IPS DF 19.7 (cell line): ENCODE data around the gene DIRAS2.
"Not testable (repeated sequence)": the region's sequence is repeated elsewhere in the genome, so short reads cannot be mapped to it uniquely, and the experiment has no call there.

ENCODE experiments used
- DNase-seq: peaks from one replicate; pipeline ENCODE4 v3.0.0-alpha.2; 2013; ENCODE audit warnings: low read depth, low spot score

The DIRAS2 gene

GRCh38 chr9:90642570-90643539 lies at the start of gene DIRAS2:
Gene DIRAS2 (minus strand): TSS chr9:90642824. CDS start chr9:90613827, 28,997 bp downstream.
- peak; percentile 47 for DNase-seq

DNA sequence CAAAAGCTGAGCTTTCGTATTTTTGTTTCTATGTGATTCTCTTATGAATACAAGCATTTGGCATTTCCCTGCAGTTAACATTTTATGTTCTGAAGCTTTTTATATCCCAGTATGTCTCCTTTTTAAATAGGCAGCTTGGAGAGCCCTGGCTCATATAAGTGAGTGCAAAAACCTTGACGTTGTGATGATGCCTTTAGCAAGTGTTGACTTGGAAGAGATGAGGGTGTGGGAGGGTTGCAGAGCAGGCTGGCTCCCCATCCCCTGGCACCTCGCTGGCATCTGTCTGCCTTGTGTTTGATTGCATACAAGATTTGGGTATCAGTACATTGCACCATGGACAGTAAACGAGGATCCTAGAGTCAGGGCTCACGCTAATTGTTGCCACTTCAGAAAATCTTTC lies 42.1 kb upstream of the DIRAS2 start:
- no peak for DNase-seq

DNA sequence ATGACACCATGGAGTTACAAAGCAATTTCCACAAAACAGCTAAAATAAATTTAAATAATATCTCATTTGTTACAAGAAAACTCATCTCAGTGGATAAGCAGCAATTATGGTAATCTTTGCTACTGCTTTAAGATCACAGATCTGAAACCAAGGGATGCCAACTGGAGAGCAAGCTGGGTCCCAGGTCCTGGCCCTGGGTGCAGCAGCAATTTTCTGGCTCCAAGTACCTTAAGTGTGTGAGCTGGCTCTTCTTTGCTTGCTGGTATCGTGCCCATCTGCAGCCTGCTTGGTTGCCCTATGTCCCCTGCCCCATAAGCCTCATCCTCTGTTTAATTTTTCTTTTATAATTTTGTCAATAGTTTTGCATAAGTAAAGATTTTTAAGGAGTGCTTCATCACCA lies 41.5 kb upstream of the DIRAS2 start:
- no peak for DNase-seq

GRCh38 chr9:90680534-90680933 lies 37.9 kb upstream of the DIRAS2 start:
- DNase-seq = no peak

DNA sequence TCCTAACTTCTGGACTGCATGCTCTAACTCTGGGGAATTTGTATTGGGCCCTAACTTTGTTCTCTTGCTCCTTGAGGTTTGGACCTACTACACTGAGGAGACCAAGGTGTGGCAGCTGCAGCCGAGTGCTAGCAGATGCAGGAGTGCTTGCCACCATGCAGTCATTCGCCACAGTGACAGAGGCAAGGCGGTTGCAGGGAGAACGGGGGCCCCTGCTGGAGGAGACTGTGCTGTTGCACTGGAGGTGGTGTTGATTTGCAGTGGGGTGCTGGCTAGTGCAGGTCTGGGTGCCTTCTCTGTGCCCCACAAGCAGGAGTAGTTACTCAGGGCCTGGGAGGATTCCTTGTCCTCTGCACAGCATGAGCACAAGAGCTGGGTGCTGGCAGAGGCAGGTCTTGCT lies 22.4 kb upstream of the DIRAS2 start:
- no peak for DNase-seq

- DNase-seq = no peak
These were observed 17.2 kb upstream of the DIRAS2 start for GRCh38 chr9:90659650-90660364.

- no peak for DNase-seq
These were observed 16.2 kb upstream of the DIRAS2 start for GRCh38 chr9:90658783-90659182.

DNA sequence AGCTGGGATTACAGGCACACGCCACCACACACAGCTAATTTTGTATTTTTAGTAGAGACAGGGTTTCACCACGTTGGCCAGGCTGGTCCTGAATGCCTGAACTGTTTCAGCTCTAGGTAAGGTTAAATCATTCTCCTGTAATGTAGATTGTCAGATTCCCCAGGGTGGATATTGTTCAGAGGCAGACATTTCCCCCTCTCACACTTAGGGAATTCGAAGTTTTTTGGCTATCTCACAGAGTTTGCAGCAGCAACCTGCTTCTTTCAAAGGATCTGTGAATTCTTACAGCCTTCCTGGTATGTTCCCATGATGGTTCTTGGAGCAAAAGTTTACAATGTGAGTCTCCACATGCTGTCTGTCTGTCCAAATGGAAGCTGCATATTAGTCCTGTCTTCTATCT lies 15.6 kb upstream of the DIRAS2 start:
- no peak for DNase-seq

DNA sequence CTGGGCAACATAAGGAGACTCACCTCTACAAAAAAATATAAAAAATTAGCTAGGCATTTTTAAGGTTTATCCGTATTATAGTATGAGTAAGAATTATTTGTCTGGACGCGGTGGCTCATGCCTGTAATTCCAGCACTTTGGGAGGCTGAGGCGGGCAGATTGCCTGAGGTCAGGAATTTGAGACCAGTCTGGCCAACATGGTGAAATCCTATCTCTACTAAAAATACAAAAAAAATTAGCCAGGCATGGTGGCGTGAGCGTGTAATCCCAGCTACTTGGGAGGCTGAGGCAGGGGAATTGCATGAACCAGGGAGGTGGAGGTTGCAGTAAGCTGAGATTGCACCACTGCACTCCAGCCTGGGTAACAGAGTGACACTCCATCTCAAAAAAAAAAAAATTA lies 14.3 kb upstream of the DIRAS2 start:
- not testable (repeated sequence) for DNase-seq

GRCh38 chr9:90651246-90651645 lies 8.6 kb upstream of the DIRAS2 start:
- no peak for DNase-seq

DNA sequence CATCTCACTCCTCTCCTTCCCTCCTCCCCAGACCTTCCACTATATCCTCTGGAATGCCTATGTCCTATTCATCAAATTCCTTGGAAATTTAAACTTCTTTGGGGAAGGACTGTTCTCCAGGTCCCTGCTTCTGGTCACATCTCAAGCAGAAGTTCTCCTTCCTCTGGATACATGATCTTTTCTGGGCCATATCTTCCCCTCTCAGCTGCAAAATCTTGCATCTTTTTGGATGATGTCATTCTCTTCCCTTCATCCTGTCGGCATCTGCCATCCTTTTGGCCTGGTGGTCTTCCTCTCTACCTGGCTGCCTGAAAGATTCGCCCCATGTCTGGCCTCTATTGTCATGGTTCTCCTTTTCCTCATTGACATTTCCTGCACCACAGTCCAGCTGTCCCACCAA lies 5.2 kb upstream of the DIRAS2 start:
- no peak for DNase-seq

GRCh38 chr9:90645721-90646120 lies 3.1 kb upstream of the DIRAS2 start:
- DNase-seq = no peak

- no peak for DNase-seq
These were observed 638 bp downstream of the DIRAS2 start for GRCh38 chr9:90641884-90642487.

DNA sequence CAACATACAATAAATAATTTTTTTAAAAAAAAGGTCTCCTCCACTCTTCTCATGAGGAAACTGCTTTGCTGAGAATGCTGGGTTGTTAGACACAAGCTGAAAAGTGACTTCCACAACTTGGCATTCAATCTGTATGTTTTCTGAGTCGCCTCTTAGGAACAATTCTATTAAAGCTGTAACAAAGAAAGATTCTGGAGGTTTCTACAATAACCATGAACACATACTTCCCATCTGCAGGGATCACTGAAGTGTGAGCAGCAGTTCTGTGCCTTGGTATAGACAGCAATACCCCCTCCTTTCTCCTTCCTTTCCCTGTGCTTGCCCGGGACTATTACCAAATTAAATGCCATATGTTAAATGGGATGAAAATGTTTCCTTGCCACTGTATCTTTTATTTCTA lies 1.5 kb downstream of the DIRAS2 start:
- no peak for DNase-seq

DNA sequence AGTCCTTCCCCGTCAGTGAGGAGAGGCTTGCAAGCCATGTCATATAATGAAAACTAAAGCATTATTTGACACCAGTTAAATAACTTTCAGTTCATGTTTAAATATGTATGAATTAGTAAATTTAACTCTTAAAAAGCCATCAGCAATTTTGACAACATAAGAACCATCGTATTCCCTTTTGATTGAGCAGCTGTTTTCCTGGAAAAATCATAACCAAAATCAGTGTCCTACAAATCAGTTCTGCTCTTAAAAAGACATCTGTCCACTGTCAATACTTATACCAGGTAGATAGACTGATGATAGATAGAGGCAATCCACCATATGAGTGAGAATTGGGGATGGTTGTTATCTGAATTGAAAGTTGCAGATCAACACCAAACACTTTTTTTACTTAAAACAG lies 2.3 kb downstream of the DIRAS2 start:
- DNase-seq = no peak

GRCh38 chr9:90637626-90638025 lies 5.0 kb downstream of the DIRAS2 start:
- DNase-seq = no peak

DNA sequence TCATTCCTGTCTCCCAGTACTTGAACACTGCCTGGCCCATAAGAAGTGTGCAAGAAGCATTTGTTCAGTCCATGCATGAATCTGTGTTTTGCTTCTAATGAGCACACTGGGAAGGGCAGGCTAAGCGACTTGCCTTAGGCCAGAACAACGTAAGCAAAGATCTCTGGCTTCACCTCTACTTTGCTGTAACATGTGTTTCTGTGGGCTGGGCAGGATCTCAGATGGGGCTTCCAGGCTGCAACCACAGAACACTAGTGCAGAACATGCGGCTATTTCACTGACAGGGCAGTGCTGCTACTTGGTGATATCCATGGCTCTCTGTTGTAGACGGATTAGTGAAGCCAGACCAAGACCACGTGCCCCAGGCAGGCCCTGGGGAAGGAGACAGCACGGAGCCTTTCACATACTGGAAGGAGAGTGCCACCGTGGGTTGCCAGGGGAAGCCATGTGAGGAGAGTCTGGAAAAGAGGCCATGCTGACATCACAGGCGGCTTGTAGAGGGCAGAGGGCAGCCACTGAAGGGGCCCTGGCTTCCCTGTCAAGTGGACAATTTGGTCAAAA lies 9.9 kb downstream of the DIRAS2 start:
- DNase-seq = no peak

- DNase-seq = no peak
These were observed 10.7 kb downstream of the DIRAS2 start for GRCh38 chr9:90631964-90632363.

DNA sequence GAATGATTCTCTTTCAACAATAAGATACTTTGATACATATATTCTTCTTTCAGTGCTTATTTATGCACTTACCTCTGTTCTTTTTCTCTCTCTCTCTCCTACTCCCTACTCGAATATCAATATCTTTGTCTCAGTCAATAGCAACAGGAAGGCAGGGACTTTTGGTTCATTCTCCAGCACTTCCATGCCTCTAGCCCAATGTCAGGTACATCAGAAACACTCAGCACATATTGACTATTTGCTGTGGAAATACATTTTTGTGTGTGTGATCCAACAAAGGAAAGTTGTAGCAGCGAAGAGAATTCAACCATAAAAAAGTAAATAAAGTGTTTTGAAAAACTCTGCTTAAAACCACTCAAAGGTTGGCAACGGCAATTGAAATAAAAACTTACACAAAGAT lies 12.6 kb downstream of the DIRAS2 start:
- no peak for DNase-seq

DNA sequence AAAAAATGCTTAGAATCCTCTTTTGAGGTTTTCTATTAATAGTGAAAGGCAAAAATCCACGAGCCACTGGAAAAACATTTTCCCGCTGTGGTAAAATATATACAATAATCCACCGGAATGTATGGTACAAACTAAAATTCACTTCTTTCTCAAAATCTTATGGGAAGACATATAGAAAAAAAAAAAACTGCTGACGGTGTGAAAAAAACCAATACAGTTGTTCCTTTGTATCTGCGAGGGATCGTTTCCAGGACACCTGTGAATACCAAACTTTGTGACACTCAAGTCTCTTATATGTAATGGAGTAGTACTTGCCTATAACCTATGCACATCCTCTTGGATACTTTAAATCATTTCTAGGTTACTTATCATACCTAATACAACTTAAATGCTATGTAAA lies 13.3 kb downstream of the DIRAS2 start:
- no peak for DNase-seq

- no peak for DNase-seq
These were observed 25.8 kb downstream of the DIRAS2 start for GRCh38 chr9:90616806-90617205.

- no peak for DNase-seq
These were observed 29.1 kb downstream of the DIRAS2 start for GRCh38 chr9:90613502-90613901.
